Tibial artery (tissue), 4 donors: ENCODE results near the gene ARHGEF26.

Source experiments
- DNase-seq, 2 donors: peaks; one replicate each; pipeline ENCODE4 v3.0.0-alpha.2; 2019
- H3K27ac ChIP-seq, 2 donors: fragments of 200-600 bp; sonication (generic) in 1 of 2; 1 replicate in 1 of 2; 2 replicates in 1 of 2; pipeline ENCODE4 v1.5.1; 2018 to 2019; ENCODE audit warnings: mild to moderate bottlenecking in 1 of 2
- H3K27me3 ChIP-seq, 2 donors: fragments of 200-600 bp; sonication (generic) in 1 of 2; one replicate each; pipeline versions ENCODE4 v1.5.1 to v1.6.0; 2016 to 2019
- H3K36me3 ChIP-seq, 3 donors: fragments of 200-600 bp; sonication (generic) in 2 of 3; one replicate each; pipeline ENCODE4 v1.5.1; 2016 to 2019; ENCODE audit warnings: mild to moderate bottlenecking in 2 of 3
- H3K4me1 ChIP-seq, 4 donors: fragments of 200-600 bp; sonication (generic) in 2 of 4; 1 replicate in 3 of 4; 2 replicates in 1 of 4; pipeline ENCODE4 v1.5.1; 2016 to 2019
- H3K4me3 ChIP-seq, 2 donors: fragments of 200-600 bp; sonication (generic) in 1 of 2; 1 replicate in 1 of 2; 2 replicates in 1 of 2; pipeline ENCODE4 v1.5.1; 2018 to 2019; ENCODE audit warnings: mild to moderate bottlenecking in 2 of 2
- H3K9me3 ChIP-seq, 3 donors: fragments of 200-600 bp; sonication (generic) in 1 of 3; one replicate each; pipeline ENCODE4 v1.5.1; 2016 to 2019
- CTCF ChIP-seq, 2 experiments: fragments of 200-600 bp in 1 of 2; fragments of 450-650 bp in 1 of 2; IDR thresholded peaks; one replicate each; pipeline ENCODE4 v1.5.1; 2017 to 2019; ENCODE audit warnings: antibody characterized with exemption in 2 of 2, mild to moderate bottlenecking in 1 of 2, moderate library complexity in 1 of 2
- intact Hi-C: fragments of 100-400 bp; cut with DNase I; formaldehyde crosslinking; loops from one replicate; pipeline ENCODE4 v1.15.0; 2023; ENCODE audit warnings: low total_unique reads

Gene ARHGEF26

GRCh38 chr3:154188846-154189245, 67.7 kb downstream of the ARHGEF26 start:
- intact Hi-C loops = no loop called here
- Histone ChIP-seq H3K27ac (no peak overlapping the region), H3K36me3 (peaks cover 16 to 22% (median 16%) of the 10 kb centered on the region in 3 donors), H3K27me3 (no peaks in the 10 kb centered on the region), H3K4me3 (no peak overlapping the region), H3K9me3 (no peaks in the 10 kb centered on the region), H3K4me1 (peaks cover 0 to 7% (median 0%) of the 10 kb centered on the region in 4 donors)
- no peak for TF ChIP-seq CTCF (IDR thresholded peaks at IDR 0.05)
- DNase-seq = no peak

- H3K27ac ChIP-seq = no peak overlapping the region
- intact Hi-C loops = no loop called here
- peaks cover 35 to 43% (median 36%) of the 10 kb centered on the region in 3 donors for H3K36me3 ChIP-seq
- H3K4me1 ChIP-seq = no peaks in the 10 kb centered on the region
- H3K27me3 ChIP-seq = no peaks in the 10 kb centered on the region
- no peak for TF ChIP-seq CTCF (IDR thresholded peaks at IDR 0.05)
- H3K9me3 ChIP-seq = no peaks in the 10 kb centered on the region
- no peak overlapping the region for H3K4me3 ChIP-seq
- no peak for DNase-seq
These were observed 70.3 kb downstream of the ARHGEF26 start for GRCh38 chr3:154191520-154191919.

- intact Hi-C loops = no loop called here
- Histone ChIP-seq H3K4me1 (no peaks in the 10 kb centered on the region), H3K27ac (no peak overlapping the region), H3K27me3 (no peaks in the 10 kb centered on the region), H3K4me3 (no peak overlapping the region), H3K36me3 (peaks cover 35 to 50% (median 36%) of the 10 kb centered on the region in 3 donors), H3K9me3 (no peaks in the 10 kb centered on the region)
- no peak for TF ChIP-seq CTCF (IDR thresholded peaks at IDR 0.05)
- DNase-seq = no peak
These were observed 71.0 kb downstream of the ARHGEF26 start for GRCh38 chr3:154192225-154192624.

- DNase-seq = no peak
- peaks cover 35 to 50% (median 36%) of the 10 kb centered on the region in 3 donors for H3K36me3 ChIP-seq
- H3K27me3 ChIP-seq = no peaks in the 10 kb centered on the region
- H3K4me3 ChIP-seq = no peak overlapping the region
- TF ChIP-seq CTCF (IDR thresholded peaks at IDR 0.05) = no peak
- H3K9me3 ChIP-seq = no peaks in the 10 kb centered on the region
- no peak overlapping the region for H3K27ac ChIP-seq
- H3K4me1 ChIP-seq = no peaks in the 10 kb centered on the region
- intact Hi-C loops = no loop called here
These were observed 71.9 kb downstream of the ARHGEF26 start for GRCh38 chr3:154193000-154193615.

- no peak for TF ChIP-seq CTCF (IDR thresholded peaks at IDR 0.05)
- intact Hi-C loops = no loop called here
- H3K4me3 ChIP-seq = no peak overlapping the region
- H3K27me3 ChIP-seq = no peaks in the 10 kb centered on the region
- no peak for DNase-seq
- H3K27ac ChIP-seq = no peak overlapping the region
- no peaks in the 10 kb centered on the region for H3K9me3 ChIP-seq
- peaks cover 37 to 42% (median 42%) of the 10 kb centered on the region in 3 donors for H3K36me3 ChIP-seq
- H3K4me1 ChIP-seq = no peaks in the 10 kb centered on the region
These were observed 73.7 kb downstream of the ARHGEF26 start for GRCh38 chr3:154194877-154195276.
